Measurements from ENCODE around the gene SORBS1. TPM values are rescaled to one million over a fixed set of nuclear protein-coding genes. Genes with fewer than 3 reads are reported as not detected.

The SORBS1 gene
- polyA plus RNA-seq, 1 experiment: 0.40 TPM

DNA sequence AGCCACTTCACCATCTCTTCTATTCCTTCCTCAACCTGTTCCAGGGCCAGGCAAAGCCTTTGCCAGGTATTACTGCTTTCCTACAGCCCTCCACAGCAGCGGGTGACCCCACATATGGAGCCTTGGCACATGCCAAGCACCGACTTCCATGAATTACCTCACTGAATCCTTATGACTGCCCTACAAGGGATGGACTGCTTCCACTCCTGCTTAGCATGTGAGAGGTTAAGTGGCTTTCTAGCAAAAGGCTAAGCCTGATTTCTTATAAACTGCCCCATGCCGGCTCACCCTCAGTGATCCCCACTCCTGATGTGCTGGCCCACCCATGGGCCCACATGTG lies 226.4 kb downstream of the SORBS1 start:
- DNase-seq (ENCODE audit: low read depth, low spot score): no peak
- POLR2A ChIA-PET: no interaction called here
- no peak for TF ChIP-seq CTCF (IDR thresholded peaks at IDR 0.05; ENCODE audit: low read depth, low read length)
- peak overlapping the region; percentile 97 for H3K27ac ChIP-seq (ENCODE audit: low read depth, low read length)
- H3K27me3 ChIP-seq (ENCODE audit: control insufficient read depth, insufficient read depth, low read length): no peaks in the 10 kb centered on the region
- no peak overlapping the region for H3K4me3 ChIP-seq (ENCODE audit: low read depth, low read length)
- H3K9me3 ChIP-seq (ENCODE audit: control insufficient read depth, insufficient read depth, low read length): no peaks in the 10 kb centered on the region; the same call in 1 of the 2 replicates
- CTCF ChIA-PET: interaction anchor here (0.6 kb wide), 1 partner anchor 1690 kb away, joined by 3 read pairs; no protein-coding TSS in a partner anchor

DNA sequence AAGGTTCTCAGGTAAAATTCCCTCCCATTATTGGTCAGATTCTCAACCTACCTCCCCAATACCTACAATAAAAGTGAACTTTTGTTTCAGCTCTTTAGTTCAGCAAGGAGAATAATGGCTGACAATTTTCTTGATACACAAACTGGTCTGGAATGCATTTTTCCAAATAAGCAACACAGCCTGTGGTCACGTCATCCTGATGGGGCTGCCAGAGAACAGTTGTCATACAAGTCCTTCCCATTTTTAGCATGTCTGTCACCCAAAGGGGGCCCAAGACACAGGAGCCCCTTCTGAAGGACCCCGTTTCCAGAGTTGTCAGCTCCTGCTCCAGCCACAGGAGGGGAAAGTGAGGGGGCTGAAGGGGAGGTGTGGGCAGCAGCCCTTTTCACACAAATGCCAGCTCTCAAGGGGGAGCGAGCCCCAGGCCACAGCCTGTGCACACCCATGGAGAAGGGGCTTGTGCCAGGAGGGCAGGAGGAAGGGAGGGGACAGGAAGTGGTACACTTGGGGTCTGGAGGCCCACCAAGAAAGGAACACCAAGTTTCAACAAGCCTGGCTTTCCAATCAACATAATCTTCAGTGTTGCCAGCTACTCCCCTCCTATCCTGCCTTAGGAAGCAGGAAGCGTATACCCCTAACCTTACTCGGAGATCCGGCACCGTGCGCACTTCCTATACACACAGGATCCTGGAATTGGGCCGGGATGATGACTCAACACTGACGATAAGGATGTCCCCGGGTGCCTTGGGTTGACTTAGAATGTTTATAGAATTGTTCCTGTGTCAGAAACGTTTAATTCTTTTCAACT lies 227.0 kb downstream of the SORBS1 start:
- Histone ChIP-seq H3K4me3 (ENCODE audit: low read depth, low read length) (no peak overlapping the region), H3K27ac (ENCODE audit: low read depth, low read length) (peak overlapping the region; percentile 97), H3K27me3 (ENCODE audit: control insufficient read depth, insufficient read depth, low read length) (no peaks in the 10 kb centered on the region), H3K9me3 (ENCODE audit: control insufficient read depth, insufficient read depth, low read length) (no peaks in the 10 kb centered on the region; the same call in 1 of the 2 replicates)
- ChIA-PET CTCF (interaction anchor here (0.6 to 2.0 kb wide), 5 partner anchors 29 to 1691 kb away, joined by 3 to 10 read pairs (median 3); no protein-coding TSS in a partner anchor), POLR2A (interaction anchor here (0.6 to 1.1 kb wide), 3 partner anchors 41 to 74 kb away, joined by 3 to 6 read pairs (median 3); no protein-coding TSS in a partner anchor)
- DNase-seq (ENCODE audit: low read depth, low spot score): peak; percentile 66
- TF ChIP-seq CTCF (IDR thresholded peaks at IDR 0.05; ENCODE audit: low read depth, low read length): no peak

- POLR2A ChIA-PET: interaction anchor here (1.0 to 1.1 kb wide), 2 partner anchors 24 to 59 kb away, joined by 3 read pairs; no protein-coding TSS in a partner anchor
- DNase-seq (ENCODE audit: low read depth, low spot score): no peak
- CTCF ChIA-PET: interaction anchor here (1.1 to 2.0 kb wide), 3 partner anchors 30 to 150 kb away, joined by 3 to 10 read pairs (median 3); no protein-coding TSS in a partner anchor
- Histone ChIP-seq H3K9me3 (ENCODE audit: control insufficient read depth, insufficient read depth, low read length) (no peaks in the 10 kb centered on the region; the same call in 1 of the 2 replicates), H3K4me3 (ENCODE audit: low read depth, low read length) (no peak overlapping the region), H3K27ac (ENCODE audit: low read depth, low read length) (no peak overlapping the region), H3K27me3 (ENCODE audit: control insufficient read depth, insufficient read depth, low read length) (no peaks in the 10 kb centered on the region)
- no peak for TF ChIP-seq CTCF (IDR thresholded peaks at IDR 0.05; ENCODE audit: low read depth, low read length)
These were observed 228.4 kb downstream of the SORBS1 start for GRCh38 chr10:95332666-95333249.

- ChIA-PET CTCF (no interaction called here), POLR2A (no interaction called here)
- no peak for DNase-seq (ENCODE audit: low read depth, low spot score)
- no peak for TF ChIP-seq CTCF (IDR thresholded peaks at IDR 0.05; ENCODE audit: low read depth, low read length)
- Histone ChIP-seq H3K27ac (ENCODE audit: low read depth, low read length) (no peak overlapping the region), H3K4me3 (ENCODE audit: low read depth, low read length) (no peak overlapping the region), H3K27me3 (ENCODE audit: control insufficient read depth, insufficient read depth, low read length) (no peaks in the 10 kb centered on the region), H3K9me3 (ENCODE audit: control insufficient read depth, insufficient read depth, low read length) (no peaks in the 10 kb centered on the region; the same call in 1 of the 2 replicates)
These were observed 229.5 kb downstream of the SORBS1 start for GRCh38 chr10:95331596-95332130.
